Liver (tissue), 3 donors: ENCODE data around the gene N4BP3.

Source experiments
- EGR1 ChIP-seq, 2 donors: IDR thresholded peaks; 2 replicates each; pipeline ENCODE4 v1.6.1; 2016 to 2018; ENCODE audit warnings: antibody characterized with exemption in 2 of 2, low read depth in 2 of 2
- GABPA ChIP-seq, 2 donors: IDR thresholded peaks in 1 of 2; conservative IDR thresholded peaks in 1 of 2; 2 replicates each; pipeline ENCODE4 v1.6.1; 2016; ENCODE audit warnings: antibody characterized with exemption in 2 of 2, mild to moderate bottlenecking in 1 of 2, moderate library complexity in 1 of 2
- HNF4A ChIP-seq, 2 donors: conservative IDR thresholded peaks; 2 replicates each; pipeline ENCODE4 v1.6.1; 2016; ENCODE audit warnings: antibody characterized with exemption in 2 of 2, mild to moderate bottlenecking in 2 of 2
- HNF4G ChIP-seq: IDR thresholded peaks from 2 replicates; pipeline ENCODE4 v1.6.1; 2016; ENCODE audit warnings: antibody characterized with exemption
- JUND ChIP-seq, 2 donors: IDR thresholded peaks; 2 replicates each; pipeline ENCODE4 v1.6.1; 2016; ENCODE audit warnings: antibody characterized with exemption in 2 of 2
- RAD21 ChIP-seq, 2 donors: IDR thresholded peaks; 2 replicates each; pipeline ENCODE4 v1.6.1; 2016; ENCODE audit warnings: antibody characterized with exemption in 2 of 2, mild to moderate bottlenecking in 2 of 2
- SP1 ChIP-seq: IDR thresholded peaks from 2 replicates; pipeline ENCODE4 v1.6.1; 2018; ENCODE audit warnings: antibody characterized with exemption, mild to moderate bottlenecking
- TAF1 ChIP-seq: conservative IDR thresholded peaks from 2 replicates; pipeline ENCODE4 v1.6.1; 2016; ENCODE audit warnings: antibody characterized with exemption, mild to moderate bottlenecking
- YY1 ChIP-seq: IDR thresholded peaks from 2 replicates; pipeline ENCODE4 v1.6.1; 2016; ENCODE audit warnings: antibody characterized with exemption, mild to moderate bottlenecking
- TF ChIP-seq, protein P1 (sequence below): fragments of 150-350 bp; IDR thresholded peaks from 2 replicates; pipeline ENCODE4 v1.5.1; 2017; ENCODE audit warnings: improper control_type of control experiment, low read depth, low read length; ENCODE audit not compliant: missing input control
- TF ChIP-seq, protein P2 (sequence below): IDR thresholded peaks from 2 replicates; pipeline ENCODE4 v1.6.1; 2016; ENCODE audit warnings: antibody characterized with exemption
- TF ChIP-seq, protein P3 (sequence below): IDR thresholded peaks from 2 replicates; pipeline ENCODE4 v1.6.1; 2016; ENCODE audit warnings: antibody characterized with exemption, mild to moderate bottlenecking
- TF ChIP-seq, protein P4 (sequence below): IDR thresholded peaks from 2 replicates; pipeline ENCODE4 v1.6.1; 2016; ENCODE audit warnings: antibody characterized with exemption
- donor health status: healthy.
- donor health status: healthy.

DNA sequence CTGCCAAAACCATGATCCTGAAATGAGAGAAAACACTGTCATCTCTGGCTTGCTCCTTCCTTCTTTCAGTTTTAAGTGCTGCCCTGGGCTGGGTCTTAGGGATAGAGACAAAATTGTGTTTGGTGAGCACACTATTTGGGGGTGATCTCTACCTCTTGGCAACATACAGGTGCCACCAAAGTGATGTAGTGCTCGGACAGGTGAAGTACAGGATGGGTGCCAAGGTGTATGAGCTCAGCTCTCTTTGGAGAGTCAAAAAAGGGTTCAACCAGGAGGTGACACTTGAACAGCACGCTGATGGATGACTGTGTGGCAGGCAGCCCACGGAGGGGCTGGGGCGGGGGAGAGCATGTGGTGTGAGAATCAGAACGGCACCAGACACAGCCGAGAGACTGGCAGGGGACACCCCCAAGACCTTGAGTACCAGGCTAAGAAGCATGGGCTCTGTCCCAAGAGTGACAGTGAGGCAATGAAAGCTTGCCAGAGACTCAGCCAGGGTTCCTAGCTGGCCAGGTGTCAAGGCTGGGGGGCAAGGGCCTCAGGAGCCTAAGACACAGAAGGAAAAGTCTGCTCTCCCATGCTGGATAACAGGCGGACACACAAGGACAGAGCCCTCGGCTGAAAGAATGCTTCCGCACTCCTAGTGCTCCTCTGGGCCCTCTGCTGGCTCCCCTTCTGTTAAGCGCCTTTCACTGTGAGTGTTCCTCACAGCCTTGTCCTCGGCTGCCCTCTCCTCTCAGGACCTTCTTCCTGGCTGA, 37.8 kb downstream of the N4BP3 start:
- TF ChIP-seq HNF4G (no peak), SP1 (no peak), JUND (IDR thresholded peaks at IDR 0.05) (no peak), YY1 (no peak), GABPA (IDR thresholded peaks at IDR 0.05 in 1 of 2, conservative IDR thresholded peaks at IDR 0.05 in 1 of 2) (no peak), RAD21 (IDR thresholded peaks at IDR 0.05) (no peak), HNF4A (conservative IDR thresholded peaks at IDR 0.05) (no peak), EGR1 (IDR thresholded peaks at IDR 0.05; ENCODE audit: low read depth in 2 of 2) (no peak), TAF1 (no peak)
- TF ChIP-seq, protein P1, sequence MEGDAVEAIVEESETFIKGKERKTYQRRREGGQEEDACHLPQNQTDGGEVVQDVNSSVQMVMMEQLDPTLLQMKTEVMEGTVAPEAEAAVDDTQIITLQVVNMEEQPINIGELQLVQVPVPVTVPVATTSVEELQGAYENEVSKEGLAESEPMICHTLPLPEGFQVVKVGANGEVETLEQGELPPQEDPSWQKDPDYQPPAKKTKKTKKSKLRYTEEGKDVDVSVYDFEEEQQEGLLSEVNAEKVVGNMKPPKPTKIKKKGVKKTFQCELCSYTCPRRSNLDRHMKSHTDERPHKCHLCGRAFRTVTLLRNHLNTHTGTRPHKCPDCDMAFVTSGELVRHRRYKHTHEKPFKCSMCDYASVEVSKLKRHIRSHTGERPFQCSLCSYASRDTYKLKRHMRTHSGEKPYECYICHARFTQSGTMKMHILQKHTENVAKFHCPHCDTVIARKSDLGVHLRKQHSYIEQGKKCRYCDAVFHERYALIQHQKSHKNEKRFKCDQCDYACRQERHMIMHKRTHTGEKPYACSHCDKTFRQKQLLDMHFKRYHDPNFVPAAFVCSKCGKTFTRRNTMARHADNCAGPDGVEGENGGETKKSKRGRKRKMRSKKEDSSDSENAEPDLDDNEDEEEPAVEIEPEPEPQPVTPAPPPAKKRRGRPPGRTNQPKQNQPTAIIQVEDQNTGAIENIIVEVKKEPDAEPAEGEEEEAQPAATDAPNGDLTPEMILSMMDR, result no peak
- TF ChIP-seq, protein P2, sequence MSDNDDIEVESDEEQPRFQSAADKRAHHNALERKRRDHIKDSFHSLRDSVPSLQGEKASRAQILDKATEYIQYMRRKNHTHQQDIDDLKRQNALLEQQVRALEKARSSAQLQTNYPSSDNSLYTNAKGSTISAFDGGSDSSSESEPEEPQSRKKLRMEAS, result no peak
- TF ChIP-seq, protein P3, sequence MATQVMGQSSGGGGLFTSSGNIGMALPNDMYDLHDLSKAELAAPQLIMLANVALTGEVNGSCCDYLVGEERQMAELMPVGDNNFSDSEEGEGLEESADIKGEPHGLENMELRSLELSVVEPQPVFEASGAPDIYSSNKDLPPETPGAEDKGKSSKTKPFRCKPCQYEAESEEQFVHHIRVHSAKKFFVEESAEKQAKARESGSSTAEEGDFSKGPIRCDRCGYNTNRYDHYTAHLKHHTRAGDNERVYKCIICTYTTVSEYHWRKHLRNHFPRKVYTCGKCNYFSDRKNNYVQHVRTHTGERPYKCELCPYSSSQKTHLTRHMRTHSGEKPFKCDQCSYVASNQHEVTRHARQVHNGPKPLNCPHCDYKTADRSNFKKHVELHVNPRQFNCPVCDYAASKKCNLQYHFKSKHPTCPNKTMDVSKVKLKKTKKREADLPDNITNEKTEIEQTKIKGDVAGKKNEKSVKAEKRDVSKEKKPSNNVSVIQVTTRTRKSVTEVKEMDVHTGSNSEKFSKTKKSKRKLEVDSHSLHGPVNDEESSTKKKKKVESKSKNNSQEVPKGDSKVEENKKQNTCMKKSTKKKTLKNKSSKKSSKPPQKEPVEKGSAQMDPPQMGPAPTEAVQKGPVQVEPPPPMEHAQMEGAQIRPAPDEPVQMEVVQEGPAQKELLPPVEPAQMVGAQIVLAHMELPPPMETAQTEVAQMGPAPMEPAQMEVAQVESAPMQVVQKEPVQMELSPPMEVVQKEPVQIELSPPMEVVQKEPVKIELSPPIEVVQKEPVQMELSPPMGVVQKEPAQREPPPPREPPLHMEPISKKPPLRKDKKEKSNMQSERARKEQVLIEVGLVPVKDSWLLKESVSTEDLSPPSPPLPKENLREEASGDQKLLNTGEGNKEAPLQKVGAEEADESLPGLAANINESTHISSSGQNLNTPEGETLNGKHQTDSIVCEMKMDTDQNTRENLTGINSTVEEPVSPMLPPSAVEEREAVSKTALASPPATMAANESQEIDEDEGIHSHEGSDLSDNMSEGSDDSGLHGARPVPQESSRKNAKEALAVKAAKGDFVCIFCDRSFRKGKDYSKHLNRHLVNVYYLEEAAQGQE, result no peak
- TF ChIP-seq, protein P4, sequence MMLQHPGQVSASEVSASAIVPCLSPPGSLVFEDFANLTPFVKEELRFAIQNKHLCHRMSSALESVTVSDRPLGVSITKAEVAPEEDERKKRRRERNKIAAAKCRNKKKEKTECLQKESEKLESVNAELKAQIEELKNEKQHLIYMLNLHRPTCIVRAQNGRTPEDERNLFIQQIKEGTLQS, result no peak
